Measurements from ENCODE around the gene CCDC17.
"Not testable (repeated sequence)": the region's sequence is repeated elsewhere in the genome, so short reads cannot be mapped to it uniquely, and the experiment has no call there.

GRCh38 chr1:45596765-45597164 lies 27.1 kb downstream of the CCDC17 start:
- TF ChIP-seq CTCF (IDR thresholded peaks at IDR 0.05; ENCODE audit: poor library complexity); EZH2 (IDR thresholded peaks at IDR 0.05; ENCODE audit: borderline replicate concordance); EZH2phosphoT487 (IDR thresholded peaks at IDR 0.05; ENCODE audit: low read depth, severe bottlenecking, unreplicated experiment): not testable (repeated sequence)

Data from hepatocyte (in vitro differentiated cells).